Nephron progenitor cell (in vitro differentiated cells): ENCODE measurements around the gene SH3YL1.

Experiments
- DNase-seq: peaks from one replicate; pipeline ENCODE4 v3.0.0; 2021
- H3K27ac Mint-ChIP-seq: 2 replicates; pipeline ENCODE4 v1.8.0; 2021; ENCODE audit warnings: mild to moderate bottlenecking, moderate library complexity, mixed read lengths
- H3K27me3 Mint-ChIP-seq: 2 replicates; pipeline ENCODE4 v1.8.0; 2021; ENCODE audit warnings: mild to moderate bottlenecking, low read depth, mixed read lengths; ENCODE audit not compliant: poor library complexity
- H3K36me3 Mint-ChIP-seq: 2 replicates; pipeline ENCODE4 v1.8.0; 2021; ENCODE audit warnings: low read depth, mixed read lengths
- H3K4me1 Mint-ChIP-seq: 2 replicates; pipeline ENCODE4 v1.8.0; 2021; ENCODE audit warnings: mixed read lengths
- H3K4me3 Mint-ChIP-seq: 2 replicates; pipeline ENCODE4 v1.8.0; 2021; ENCODE audit warnings: mild to moderate bottlenecking, moderate library complexity, mixed read lengths
- H3K9me3 Mint-ChIP-seq: 2 replicates; pipeline ENCODE4 v1.8.0; 2021; ENCODE audit warnings: mild to moderate bottlenecking, moderate library complexity, mixed read lengths
- CTCF ChIP-seq: fragments of 200-600 bp; sonication (generic); IDR thresholded peaks from 2 replicates; pipeline ENCODE4 v1.5.0; 2021; ENCODE audit warnings: antibody characterized with exemption

SH3YL1 gene

GRCh38 chr2:296354-296753, 32.5 kb upstream of the SH3YL1 start:
- Mint-ChIP-seq H3K27ac (no peak overlapping the region), H3K9me3 (peaks cover 30% of the 10 kb centered on the region), H3K36me3 (no peaks in the 10 kb centered on the region), H3K4me3 (no peak overlapping the region), H3K27me3 (peaks cover 53% of the 10 kb centered on the region), H3K4me1 (peaks cover 6% of the 10 kb centered on the region)
- TF ChIP-seq CTCF: no peak
- DNase-seq: no peak

- Mint-ChIP-seq H3K27me3 (peaks cover 63% of the 10 kb centered on the region), H3K9me3 (peaks cover 18% of the 10 kb centered on the region), H3K4me1 (peaks cover 6% of the 10 kb centered on the region), H3K36me3 (no peaks in the 10 kb centered on the region), H3K4me3 (no peak overlapping the region), H3K27ac (no peak overlapping the region)
- no peak for TF ChIP-seq CTCF
- DNase-seq: no peak
Measured at GRCh38 chr2:295090-295489, 31.3 kb upstream of the SH3YL1 start.

GRCh38 chr2:290090-290722, 26.4 kb upstream of the SH3YL1 start:
- TF ChIP-seq CTCF: peak; percentile 61
- peaks cover 17% of the 10 kb centered on the region for H3K4me1 Mint-ChIP-seq
- peak; percentile 73 for DNase-seq
- peaks cover 77% of the 10 kb centered on the region for H3K27me3 Mint-ChIP-seq
- peak overlapping the region; percentile 80 for H3K4me3 Mint-ChIP-seq
- H3K27ac Mint-ChIP-seq: no peak overlapping the region
- H3K36me3 Mint-ChIP-seq: no peaks in the 10 kb centered on the region
- no peaks in the 10 kb centered on the region for H3K9me3 Mint-ChIP-seq

- no peaks in the 10 kb centered on the region for H3K36me3 Mint-ChIP-seq
- H3K4me3 Mint-ChIP-seq: peak overlapping the region; percentile 80
- no peaks in the 10 kb centered on the region for H3K9me3 Mint-ChIP-seq
- no peak overlapping the region for H3K27ac Mint-ChIP-seq
- DNase-seq: peak; percentile 37
- H3K4me1 Mint-ChIP-seq: peaks cover 14% of the 10 kb centered on the region
- peaks cover 78% of the 10 kb centered on the region for H3K27me3 Mint-ChIP-seq
- no peak for TF ChIP-seq CTCF
Measured at GRCh38 chr2:289362-290089, 25.7 kb upstream of the SH3YL1 start.

- DNase-seq: peak; percentile 25
- Mint-ChIP-seq H3K9me3 (no peaks in the 10 kb centered on the region), H3K4me1 (peaks cover 11% of the 10 kb centered on the region), H3K4me3 (peak overlapping the region; percentile 54), H3K27me3 (peaks cover 79% of the 10 kb centered on the region), H3K27ac (no peak overlapping the region), H3K36me3 (no peaks in the 10 kb centered on the region)
- TF ChIP-seq CTCF: no peak
Measured at GRCh38 chr2:288758-289361, 25.0 kb upstream of the SH3YL1 start.
